ENCODE data around the gene TMEM94.
"Not testable (repeated sequence)": the region's sequence is repeated elsewhere in the genome, so short reads cannot be mapped to it uniquely, and the experiment has no call there.

Gene TMEM94

GRCh38 chr17:75477490-75477862 lies 21.0 kb downstream of the TMEM94 start:
- DNase-seq, result not testable (repeated sequence)

GRCh38 chr17:75478508-75478907 lies 22.1 kb downstream of the TMEM94 start:
- no peak for DNase-seq

GRCh38 chr17:75480281-75480680 lies 23.8 kb downstream of the TMEM94 start:
- DNase-seq, result no peak

GRCh38 chr17:75481194-75482068 lies 25.0 kb downstream of the TMEM94 start:
- DNase-seq, result no peak

GRCh38 chr17:75482098-75482942 lies 25.9 kb downstream of the TMEM94 start:
- no peak for DNase-seq

GRCh38 chr17:75485688-75486087 lies 29.3 kb downstream of the TMEM94 start:
- no peak for DNase-seq

- no peak for DNase-seq
Observed at GRCh38 chr17:75486151-75486550, 29.7 kb downstream of the TMEM94 start.

- no peak for DNase-seq
Observed at GRCh38 chr17:75486951-75487350, 30.5 kb downstream of the TMEM94 start.

- DNase-seq, result peak in 2 of 5 donors; percentile 13 to 73
Observed at GRCh38 chr17:75487351-75488070, 31.1 kb downstream of the TMEM94 start.

GRCh38 chr17:75488693-75489510 lies 32.5 kb downstream of the TMEM94 start:
- DNase-seq, result no peak

- no peak for DNase-seq
Observed at GRCh38 chr17:75489511-75489955, 33.1 kb downstream of the TMEM94 start.

GRCh38 chr17:75490173-75490743 lies 33.8 kb downstream of the TMEM94 start:
- DNase-seq, result no peak

GRCh38 chr17:75490953-75491649 lies 34.7 kb downstream of the TMEM94 start:
- no peak for DNase-seq

GRCh38 chr17:75491680-75492079 lies 35.2 kb downstream of the TMEM94 start:
- DNase-seq, result no peak

- DNase-seq, result no peak
Observed at GRCh38 chr17:75492555-75493168, 36.2 kb downstream of the TMEM94 start.

- DNase-seq, result no peak
Observed at GRCh38 chr17:75493476-75494129, 37.2 kb downstream of the TMEM94 start.

- DNase-seq, result no peak
Observed at GRCh38 chr17:75494326-75494877, 38.0 kb downstream of the TMEM94 start.

GRCh38 chr17:75496005-75496404 lies 39.6 kb downstream of the TMEM94 start:
- DNase-seq, result no peak

- DNase-seq, result no peak
Observed at GRCh38 chr17:75498039-75498725, 41.7 kb downstream of the TMEM94 start.
